Measurements from ENCODE around the gene FNBP1.
"Not testable (repeated sequence)": the region's sequence is repeated elsewhere in the genome, so short reads cannot be mapped to it uniquely, and the experiment has no call there.

DNA sequence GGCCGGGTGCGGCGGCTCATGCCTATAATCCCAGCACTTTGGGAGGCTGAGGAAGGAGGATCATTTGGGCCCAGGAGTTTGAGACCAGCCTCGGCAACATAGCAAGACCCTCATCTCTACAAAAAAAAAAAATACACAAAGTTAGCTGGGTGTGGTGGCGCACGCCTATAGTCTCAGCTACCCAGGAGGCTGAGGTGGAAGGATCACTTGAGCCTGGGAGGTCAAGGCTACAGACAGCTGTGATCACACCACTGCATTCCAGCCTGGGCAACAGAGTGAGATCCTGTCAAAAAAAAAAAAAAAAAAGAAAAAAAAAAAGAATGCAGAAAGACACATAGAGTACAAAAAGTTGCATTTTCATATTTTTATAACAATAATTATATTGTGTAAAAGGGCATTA, 36.0 kb downstream of the FNBP1 start:
- TF ChIP-seq, protein P1, sequence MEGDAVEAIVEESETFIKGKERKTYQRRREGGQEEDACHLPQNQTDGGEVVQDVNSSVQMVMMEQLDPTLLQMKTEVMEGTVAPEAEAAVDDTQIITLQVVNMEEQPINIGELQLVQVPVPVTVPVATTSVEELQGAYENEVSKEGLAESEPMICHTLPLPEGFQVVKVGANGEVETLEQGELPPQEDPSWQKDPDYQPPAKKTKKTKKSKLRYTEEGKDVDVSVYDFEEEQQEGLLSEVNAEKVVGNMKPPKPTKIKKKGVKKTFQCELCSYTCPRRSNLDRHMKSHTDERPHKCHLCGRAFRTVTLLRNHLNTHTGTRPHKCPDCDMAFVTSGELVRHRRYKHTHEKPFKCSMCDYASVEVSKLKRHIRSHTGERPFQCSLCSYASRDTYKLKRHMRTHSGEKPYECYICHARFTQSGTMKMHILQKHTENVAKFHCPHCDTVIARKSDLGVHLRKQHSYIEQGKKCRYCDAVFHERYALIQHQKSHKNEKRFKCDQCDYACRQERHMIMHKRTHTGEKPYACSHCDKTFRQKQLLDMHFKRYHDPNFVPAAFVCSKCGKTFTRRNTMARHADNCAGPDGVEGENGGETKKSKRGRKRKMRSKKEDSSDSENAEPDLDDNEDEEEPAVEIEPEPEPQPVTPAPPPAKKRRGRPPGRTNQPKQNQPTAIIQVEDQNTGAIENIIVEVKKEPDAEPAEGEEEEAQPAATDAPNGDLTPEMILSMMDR (IDR thresholded peaks at IDR 0.05): not testable (repeated sequence)
- TF ChIP-seq POLR2A (IDR thresholded peaks at IDR 0.05): not testable (repeated sequence)
